COLO829 (cell line): ENCODE results near the gene KISS1.
"Not testable (repeated sequence)": the region's sequence is repeated elsewhere in the genome, so short reads cannot be mapped to it uniquely, and the experiment has no call there.

Source experiments
- DNase-seq: peaks from one replicate; pipeline ENCODE4 v3.0.0; 2012; ENCODE audit warnings: low spot score

Gene KISS1

GRCh38 chr1:204196068-204196795, at the start of gene KISS1:
Gene KISS1, minus strand, starts transcription at chr1:204196491. Its CDS starts 3,615 bp downstream, at chr1:204192876.
- no peak for DNase-seq

GRCh38 chr1:204242920-204243319, 46.6 kb upstream of the KISS1 start:
- no peak for DNase-seq

DNA sequence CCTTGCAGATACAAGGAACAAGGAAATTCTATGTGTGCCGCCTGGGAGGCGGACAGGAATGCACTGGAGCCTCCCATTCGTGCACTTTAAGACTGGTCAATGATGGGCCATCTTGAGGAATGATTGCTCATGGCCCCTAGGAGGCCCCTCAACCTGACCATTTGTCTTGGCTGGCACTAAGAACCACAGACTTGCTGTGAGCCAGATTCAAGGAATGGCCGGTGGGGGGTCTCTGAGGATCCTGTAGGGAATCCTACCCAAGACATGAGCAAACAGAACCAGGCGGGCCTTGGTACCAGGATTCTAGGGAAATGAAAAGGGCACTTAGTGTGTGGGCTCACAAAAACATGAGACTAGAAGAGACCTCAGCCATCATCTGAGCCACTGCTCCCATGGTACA, 45.6 kb upstream of the KISS1 start:
- DNase-seq, result no peak

DNA sequence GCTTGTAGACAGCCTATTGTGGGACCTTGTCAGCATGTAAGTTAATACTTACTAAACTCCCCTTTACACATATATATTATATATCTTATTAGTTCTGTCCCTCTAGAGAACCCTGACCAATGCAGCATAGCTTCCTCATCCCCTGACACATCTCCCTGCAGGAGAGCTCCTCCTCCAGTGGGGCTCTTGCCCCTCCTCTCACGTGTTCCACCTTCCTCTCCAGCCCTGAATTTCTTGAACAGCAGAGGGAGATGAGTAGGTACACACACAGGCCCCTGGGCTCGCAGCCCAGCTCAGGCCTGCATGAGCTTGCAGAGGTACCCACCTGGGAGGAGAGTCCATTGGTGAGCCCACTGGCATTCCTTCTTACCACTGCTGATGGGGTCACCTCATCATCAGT, 44.8 kb upstream of the KISS1 start:
- no peak for DNase-seq

DNA sequence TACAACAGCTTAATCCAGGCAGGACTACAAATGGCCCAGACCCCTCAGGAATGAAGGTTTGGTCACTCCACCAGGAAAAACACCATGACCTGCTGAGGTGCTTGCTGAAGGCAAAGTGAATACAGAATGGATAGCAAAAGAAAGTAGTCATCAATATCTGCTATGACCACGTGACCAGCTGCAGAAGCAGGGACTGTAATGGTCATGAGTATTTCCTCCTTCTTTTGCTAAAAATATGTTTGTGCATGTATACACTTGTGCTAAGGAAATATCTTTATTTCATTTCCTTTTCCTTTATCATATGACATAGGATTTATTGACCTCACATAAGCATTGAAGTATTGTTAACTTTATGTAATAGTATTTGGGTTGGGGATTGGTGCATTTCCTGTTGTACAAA, 43.9 kb upstream of the KISS1 start:
- no peak for DNase-seq

DNA sequence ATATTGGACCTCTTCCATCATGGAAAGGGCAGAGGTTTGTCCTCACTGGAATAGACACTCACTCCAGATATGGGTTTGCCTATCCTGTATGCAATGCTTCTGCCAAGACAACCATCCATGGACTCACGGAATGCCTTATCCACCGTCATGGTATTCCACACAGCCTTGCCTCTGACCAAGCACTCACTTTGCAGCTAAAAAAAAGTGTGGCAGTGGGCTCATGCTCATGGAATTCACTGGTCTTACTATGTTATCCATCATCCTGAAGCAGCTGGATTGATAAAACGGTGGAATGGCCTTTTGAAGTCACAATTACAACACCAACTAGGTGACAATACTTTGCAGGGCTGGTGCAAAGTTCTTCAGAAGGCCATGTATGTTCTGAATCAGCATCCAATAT, 43.1 kb upstream of the KISS1 start:
- not testable (repeated sequence) for DNase-seq

DNA sequence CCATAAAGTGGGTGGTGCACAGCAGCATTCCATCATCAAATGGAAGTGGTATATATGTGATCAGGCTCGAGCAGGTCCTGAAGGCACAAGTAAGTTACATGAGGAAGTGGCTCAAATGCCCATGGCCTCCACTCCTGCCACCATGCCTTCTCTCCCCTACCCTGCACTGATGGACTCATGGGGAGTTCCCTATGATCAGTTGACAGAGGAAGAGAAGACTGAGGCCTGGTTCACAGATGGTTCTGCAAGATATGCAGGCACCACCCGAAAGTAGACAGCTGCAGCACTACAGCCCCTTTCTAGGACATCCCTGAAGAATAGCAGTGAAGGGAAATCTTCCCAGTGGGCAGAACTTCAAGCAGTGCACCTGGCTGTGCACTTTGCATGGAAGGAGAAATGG, 42.2 kb upstream of the KISS1 start:
- DNase-seq, result not testable (repeated sequence)

DNA sequence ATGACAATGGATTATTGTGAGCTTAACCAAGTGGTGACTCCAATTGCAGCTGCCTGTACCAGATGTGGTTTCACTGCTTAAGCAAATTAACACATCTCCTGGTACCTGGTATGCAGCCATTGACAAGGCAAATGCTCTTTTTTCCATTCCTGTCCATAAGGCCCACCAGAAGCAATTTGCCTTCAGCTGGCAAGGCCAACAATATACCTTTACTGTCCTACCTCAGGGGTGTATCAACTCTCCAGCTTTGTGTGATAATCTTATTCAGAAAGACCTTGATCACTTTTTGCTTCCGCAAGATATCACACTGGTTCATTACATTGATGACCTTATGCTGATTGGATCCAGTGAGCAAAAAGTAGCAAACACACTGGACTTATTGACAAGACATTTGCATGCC, 41.2 kb upstream of the KISS1 start:
- DNase-seq, result not testable (repeated sequence)

DNA sequence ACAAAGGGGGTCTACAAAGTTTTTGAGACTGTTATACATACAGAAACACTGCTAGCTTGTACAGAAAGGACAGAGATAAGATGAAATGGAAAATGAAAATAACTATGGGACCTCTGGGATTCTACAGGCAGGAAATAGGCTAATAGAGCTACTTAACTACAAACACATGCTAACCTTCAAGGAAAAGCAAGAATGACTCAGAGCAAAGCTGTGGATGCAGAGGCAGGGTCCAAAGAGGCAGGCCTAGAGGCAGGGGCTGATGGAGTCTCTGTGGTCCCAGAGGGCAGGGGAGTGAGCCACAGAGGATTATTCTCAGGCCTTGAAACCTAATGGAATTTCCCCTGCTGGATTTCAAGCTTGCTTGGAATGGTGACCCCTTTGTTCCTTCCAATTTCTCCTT, 36.2 kb upstream of the KISS1 start:
- DNase-seq, result no peak

- DNase-seq, result no peak
These were observed 33.9 kb upstream of the KISS1 start for GRCh38 chr1:204230211-204230610.

- DNase-seq, result no peak
These were observed 32.6 kb upstream of the KISS1 start for GRCh38 chr1:204228896-204229295.

GRCh38 chr1:204227996-204228785, 31.9 kb upstream of the KISS1 start:
- DNase-seq, result no peak

DNA sequence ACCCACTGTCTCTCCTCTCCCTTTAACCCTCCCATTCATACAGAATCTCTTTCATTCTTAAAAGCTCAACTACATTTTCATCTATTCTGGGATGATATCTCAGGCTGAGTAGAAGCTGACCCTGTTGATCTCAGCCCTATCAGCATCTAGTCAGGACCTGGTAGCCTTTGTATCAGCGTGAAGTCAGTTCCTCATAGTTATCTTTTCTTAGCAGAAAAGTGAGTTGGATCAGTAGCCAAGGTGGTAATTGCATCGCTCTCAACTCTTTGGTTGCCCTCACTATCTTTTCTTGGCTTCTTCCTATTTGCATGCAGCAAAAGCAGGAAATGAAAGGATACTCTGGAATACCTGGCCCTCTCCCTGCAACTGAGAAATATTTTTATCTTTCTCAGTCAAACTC, 31.1 kb upstream of the KISS1 start:
- DNase-seq, result no peak

DNA sequence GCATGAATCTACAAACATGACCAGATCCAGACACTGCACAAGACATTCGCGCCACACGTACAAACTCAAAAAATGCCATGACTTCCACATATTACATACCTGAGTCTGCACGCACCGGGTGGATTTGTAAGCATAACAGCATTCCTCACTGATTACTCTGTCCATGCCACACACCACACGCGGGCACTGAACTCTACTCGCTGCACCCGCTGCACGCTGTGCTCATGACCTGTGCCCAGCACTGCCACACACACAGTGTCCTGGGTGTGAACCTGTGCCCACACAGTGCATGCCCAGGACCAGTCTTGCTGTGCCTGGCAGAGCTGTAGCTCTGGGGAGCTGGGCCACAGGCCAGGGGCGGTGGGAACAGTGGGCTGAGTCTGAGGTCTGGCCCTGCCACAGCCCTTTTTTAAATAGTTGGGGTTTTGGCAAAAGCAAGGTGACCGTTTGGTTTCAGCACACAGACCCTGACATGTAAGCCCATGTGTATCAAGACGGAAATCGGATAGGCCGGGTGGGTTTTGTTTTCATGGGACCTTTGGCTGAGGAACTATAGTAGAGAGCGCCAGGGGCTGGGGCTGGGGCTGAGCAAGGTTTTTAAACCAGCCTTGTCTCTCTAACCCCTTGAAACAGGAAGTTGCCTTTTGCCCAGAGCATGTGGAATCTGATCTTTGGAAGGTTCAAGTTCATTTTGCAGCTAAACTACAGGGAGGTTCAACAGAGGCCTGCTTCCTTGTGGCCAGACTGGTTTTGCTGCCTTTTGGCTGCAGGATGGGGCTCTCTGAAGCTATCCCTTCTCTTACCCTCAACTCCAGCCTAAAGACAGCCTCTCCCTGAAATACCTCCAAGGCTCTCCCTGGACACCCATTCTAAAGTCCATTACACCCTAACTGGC, 29.8 kb upstream of the KISS1 start:
- DNase-seq, result no peak

DNA sequence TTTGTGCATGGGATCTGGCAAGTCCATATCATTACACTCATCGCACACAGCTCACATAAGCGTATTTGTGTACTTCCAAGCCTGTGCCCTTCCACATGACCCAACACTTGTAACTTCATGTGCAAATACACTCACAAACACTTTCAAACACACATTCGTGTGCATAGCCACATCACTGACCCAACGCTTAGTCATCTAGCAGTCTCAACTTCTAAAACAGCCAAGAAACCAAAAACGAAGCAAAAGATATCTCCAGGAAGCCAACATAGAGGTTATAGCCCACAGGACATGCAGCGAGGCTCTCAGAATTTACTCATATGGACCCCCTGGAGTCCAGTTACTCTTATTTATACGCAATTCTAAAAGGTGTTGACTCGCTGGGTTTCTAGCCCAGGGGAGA, 28.4 kb upstream of the KISS1 start:
- no peak for DNase-seq

DNA sequence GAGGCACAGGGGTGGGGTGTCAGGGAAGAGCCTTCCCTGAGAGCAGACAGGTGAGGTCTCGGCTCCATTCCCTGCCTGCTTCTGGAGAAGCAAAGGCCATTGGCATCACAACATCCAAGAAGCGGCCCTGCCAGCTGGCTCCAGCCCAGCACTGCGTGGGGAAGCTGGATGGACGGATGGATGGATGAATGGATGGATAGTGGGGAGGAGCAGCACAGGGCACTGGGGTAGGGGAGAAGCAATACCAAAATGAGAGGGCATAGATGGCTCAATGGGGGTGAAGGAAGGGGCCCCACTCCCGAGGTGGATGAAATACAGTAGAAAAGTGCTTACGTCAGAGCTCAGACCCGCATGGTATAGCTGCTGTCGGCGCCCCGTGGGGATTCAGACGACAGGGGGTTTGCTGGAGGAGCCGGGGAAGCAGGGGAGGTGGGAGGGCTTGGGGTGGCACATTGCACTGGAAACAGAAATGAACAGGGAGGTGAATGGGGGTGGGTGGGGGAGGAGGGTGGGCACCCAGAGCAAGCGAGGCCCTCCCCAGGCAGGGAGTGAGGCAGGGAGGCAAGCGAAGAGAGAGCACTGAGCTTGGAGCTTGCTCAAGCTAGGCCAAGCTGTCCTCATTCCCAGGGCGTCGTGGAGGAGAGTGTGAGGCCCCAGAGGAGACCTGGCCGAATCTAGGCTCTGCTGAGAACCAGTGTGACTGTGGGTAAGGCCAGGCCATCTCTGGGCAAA, 27.0 kb upstream of the KISS1 start:
- no peak for DNase-seq

DNA sequence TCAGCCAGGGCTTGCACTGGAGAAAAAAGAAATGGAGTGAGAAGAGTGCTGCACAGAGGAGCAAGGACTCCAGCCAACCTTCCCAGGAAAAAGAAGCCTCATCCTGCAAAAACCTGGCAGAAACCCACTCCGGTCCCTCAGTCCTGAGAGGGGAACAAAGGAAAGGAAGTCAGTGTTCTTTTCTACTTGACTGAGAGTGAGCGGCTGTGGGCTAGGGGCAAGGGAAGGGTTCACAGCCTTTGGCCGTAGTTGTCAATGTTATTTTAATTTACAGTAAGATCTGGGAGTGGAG, 26.4 kb upstream of the KISS1 start:
- DNase-seq, result no peak

DNA sequence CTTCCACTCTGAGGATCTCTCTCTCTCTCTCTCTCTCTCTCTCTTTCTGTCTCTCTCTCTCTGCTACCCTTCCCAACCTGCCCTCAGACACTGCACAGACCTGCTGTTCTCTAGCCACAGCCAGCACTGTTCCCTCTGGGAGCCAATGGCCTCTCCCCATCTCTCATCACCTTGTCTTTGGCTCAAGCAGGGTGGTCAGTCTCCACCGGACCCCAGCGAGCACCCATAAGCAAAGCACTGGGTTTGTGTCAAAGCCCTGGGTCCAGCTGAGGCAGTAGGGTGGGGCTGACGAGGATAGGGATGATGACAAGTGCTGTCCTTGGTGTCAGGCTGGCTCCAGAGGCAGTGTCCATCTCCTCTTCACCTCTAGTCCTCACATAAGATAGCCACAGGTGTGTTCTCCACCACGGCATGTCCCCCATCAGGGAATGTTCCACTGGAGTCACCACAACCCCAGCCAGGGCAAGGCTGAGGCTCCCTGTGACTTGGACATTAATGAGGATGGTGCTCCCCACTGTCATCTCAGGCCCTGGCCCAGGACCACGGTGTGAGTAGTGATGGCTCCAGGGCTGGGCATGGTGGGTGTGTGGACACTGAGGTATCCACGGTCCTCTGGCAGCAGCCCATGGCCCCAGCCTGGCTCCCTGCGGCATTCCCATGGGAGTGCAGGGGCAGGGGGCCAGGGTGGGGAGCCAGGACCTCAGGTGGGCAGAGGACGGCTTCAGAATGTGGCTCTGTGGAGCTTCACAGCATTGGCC, 25.9 kb upstream of the KISS1 start:
- DNase-seq, result no peak

- no peak for DNase-seq
These were observed 25.0 kb upstream of the KISS1 start for GRCh38 chr1:204221271-204221670.

DNA sequence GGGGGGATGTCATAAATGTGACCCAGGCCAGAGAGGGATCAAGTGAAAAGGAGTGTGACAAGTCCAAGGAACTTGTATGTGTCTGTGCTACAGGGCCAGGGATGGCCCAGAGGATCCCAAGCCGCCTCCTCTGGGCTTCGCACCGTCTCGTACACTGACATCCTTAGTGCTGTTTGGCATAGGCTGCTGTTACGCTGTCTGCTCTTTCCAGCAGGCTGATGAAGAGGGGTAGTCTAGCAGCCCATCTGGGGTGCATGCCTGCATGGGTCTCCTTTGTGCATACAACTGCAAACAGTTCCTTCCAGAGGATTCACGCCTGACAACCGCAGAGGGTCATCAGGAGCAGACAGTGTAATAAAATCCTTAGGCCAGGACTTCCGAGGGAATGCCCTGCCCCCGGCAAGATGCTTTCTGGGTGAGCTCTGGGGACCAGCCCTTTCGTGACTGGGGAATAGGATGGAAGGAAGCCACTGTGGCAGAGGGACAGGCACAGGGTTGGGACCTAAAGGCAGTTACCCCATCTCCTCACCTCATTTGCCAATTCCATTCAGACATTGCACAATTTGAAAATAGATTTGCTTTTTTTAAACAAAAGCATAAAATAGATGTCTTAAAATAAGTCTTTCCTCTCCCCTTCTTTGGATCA, 23.8 kb upstream of the KISS1 start:
- DNase-seq, result no peak

DNA sequence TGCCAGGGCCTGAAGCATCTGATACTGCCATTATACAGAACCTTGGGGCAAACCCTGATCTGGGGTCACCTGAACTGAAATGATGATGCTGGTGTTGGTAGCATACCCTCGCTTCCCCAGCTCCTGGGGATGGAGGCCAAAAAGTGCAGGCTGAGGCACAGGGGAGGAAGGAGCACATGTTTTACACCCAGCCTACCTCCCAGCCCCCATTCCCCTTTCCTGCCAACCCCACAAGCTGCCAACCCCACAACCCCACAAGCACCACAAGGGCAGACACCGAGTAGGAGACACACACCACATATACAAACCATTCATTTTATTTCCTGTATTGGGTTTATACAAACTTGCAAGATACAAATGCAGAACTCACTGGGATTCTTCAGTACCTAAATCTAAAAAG, 22.3 kb upstream of the KISS1 start:
- no peak for DNase-seq
